HL-60 (cell line): Measurements from ENCODE around the gene MTM1.

Source experiments
- POLR2AphosphoS5 ChIP-seq: IDR thresholded peaks from 2 replicates; pipeline ENCODE4 v1.6.1; 2012; ENCODE audit warnings: low read depth
- TF ChIP-seq, protein P1 (sequence below): IDR thresholded peaks from one replicate; pipeline ENCODE4 v1.5.1; 2011; ENCODE audit warnings: low read length, control low read depth, inconsistent platforms; ENCODE audit not compliant: insufficient read depth

DNA sequence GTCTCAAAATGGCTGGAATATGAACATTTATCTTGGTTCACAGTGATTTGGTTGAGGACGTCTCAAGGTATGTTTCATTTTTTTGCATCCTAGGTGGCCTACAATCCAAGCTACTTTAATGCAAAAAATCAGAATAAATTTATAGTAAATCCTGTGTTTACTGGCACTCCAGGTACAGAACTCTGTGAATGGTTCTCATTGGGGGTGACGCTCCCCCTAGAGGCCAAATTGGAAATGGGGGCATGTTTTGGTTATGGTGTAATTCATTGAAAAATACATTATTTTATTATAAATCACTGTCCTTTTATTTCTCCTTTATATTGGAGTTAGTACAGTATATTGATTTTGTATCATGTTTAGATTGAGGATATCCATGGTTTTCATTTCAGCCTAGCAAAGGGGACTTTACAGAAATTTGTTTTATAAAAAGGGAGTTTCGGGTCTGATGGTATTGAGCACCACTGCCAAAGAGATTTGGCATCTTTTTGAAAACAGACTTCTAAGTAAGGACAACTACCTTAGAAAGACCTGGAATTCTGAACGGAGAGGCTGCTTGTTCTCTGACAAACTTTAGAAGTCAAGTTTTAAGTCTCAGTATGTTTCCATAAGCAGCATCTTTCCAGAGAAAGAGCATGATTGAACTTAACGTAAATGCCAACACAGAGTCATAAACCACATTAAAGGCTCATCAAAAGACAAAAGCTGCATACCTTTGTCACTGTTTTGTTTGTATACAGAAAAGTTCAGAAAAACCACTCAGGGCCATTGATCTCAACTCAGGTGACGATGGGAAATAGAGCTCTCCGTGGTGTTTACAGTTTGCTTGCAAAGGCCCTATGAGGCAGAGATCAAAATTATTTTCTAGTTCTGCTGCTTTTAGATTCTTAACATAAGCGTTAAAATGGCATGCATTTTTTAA, 19.4 kb downstream of the MTM1 start:
- TF ChIP-seq, protein P1, sequence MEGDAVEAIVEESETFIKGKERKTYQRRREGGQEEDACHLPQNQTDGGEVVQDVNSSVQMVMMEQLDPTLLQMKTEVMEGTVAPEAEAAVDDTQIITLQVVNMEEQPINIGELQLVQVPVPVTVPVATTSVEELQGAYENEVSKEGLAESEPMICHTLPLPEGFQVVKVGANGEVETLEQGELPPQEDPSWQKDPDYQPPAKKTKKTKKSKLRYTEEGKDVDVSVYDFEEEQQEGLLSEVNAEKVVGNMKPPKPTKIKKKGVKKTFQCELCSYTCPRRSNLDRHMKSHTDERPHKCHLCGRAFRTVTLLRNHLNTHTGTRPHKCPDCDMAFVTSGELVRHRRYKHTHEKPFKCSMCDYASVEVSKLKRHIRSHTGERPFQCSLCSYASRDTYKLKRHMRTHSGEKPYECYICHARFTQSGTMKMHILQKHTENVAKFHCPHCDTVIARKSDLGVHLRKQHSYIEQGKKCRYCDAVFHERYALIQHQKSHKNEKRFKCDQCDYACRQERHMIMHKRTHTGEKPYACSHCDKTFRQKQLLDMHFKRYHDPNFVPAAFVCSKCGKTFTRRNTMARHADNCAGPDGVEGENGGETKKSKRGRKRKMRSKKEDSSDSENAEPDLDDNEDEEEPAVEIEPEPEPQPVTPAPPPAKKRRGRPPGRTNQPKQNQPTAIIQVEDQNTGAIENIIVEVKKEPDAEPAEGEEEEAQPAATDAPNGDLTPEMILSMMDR, result no peak
- no peak for TF ChIP-seq POLR2AphosphoS5
